Right atrium auricular region (tissue), 2 donors: ENCODE measurements around the gene METTL22. TPM values are rescaled to one million over a fixed set of nuclear protein-coding genes. Genes with fewer than 3 reads are reported as not detected.
"Not testable (repeated sequence)": the region's sequence is repeated elsewhere in the genome, so short reads cannot be mapped to it uniquely, and the experiment has no call there.

ENCODE experiments used
- DNase-seq: peaks from one replicate; pipeline ENCODE4 v3.0.0-alpha.2; 2019; ENCODE audit warnings: low spot score
- H3K27ac ChIP-seq, 2 donors: fragments of 200-600 bp; sonication (generic); 1 replicate in 1 of 2; 2 replicates in 1 of 2; pipeline ENCODE4 v1.5.1; 2016 to 2019
- H3K27me3 ChIP-seq, 2 donors: fragments of 200-600 bp; sonication (generic); one replicate each; pipeline versions ENCODE4 v1.5.1 to v1.6.0; 2017 to 2019
- H3K36me3 ChIP-seq: fragments of 200-600 bp; sonication (generic); one replicate; pipeline ENCODE4 v1.5.1; 2016
- H3K4me1 ChIP-seq, 2 donors: fragments of 200-600 bp; sonication (generic); one replicate each; pipeline versions ENCODE4 v1.5.1 to v1.6.0; 2017 to 2019
- H3K4me3 ChIP-seq, 2 donors: fragments of 200-600 bp; sonication (generic); 1 replicate in 1 of 2; 2 replicates in 1 of 2; pipeline ENCODE4 v1.5.1; 2017 to 2019; ENCODE audit warnings: mild to moderate bottlenecking in 1 of 2, moderate library complexity in 1 of 2
- H3K9me3 ChIP-seq, 2 donors: fragments of 200-600 bp; sonication (generic); one replicate each; pipeline ENCODE4 v1.5.1; 2019
- CTCF ChIP-seq, 2 donors: fragments of 200-600 bp; sonication (generic); IDR thresholded peaks; one replicate each; pipeline ENCODE4 v1.5.1; 2019; ENCODE audit warnings: antibody characterized with exemption in 2 of 2
- total RNA-seq, 2 donors: library from RNA; depleted of rRNA; stranded (reverse); fragments of >200 nt; gene quantifications; one replicate each; pipeline ENCODE4 v1.1.0, GENCODE V29; 2016

Gene METTL22
- total RNA-seq, 2 donors from 2014 or later: 10.0 to 24.3 TPM

- no peak for TF ChIP-seq CTCF (IDR thresholded peaks at IDR 0.05)
- Histone ChIP-seq H3K9me3 (no peaks in the 10 kb centered on the region), H3K36me3 (peaks cover 32% of the 10 kb centered on the region), H3K27ac (no peak overlapping the region), H3K4me1 (no peaks in the 10 kb centered on the region), H3K4me3 (no peak overlapping the region), H3K27me3 (no peaks in the 10 kb centered on the region)
- no peak for DNase-seq
These were observed 28.5 kb downstream of the METTL22 start for GRCh38 chr16:8649829-8650554.

DNA sequence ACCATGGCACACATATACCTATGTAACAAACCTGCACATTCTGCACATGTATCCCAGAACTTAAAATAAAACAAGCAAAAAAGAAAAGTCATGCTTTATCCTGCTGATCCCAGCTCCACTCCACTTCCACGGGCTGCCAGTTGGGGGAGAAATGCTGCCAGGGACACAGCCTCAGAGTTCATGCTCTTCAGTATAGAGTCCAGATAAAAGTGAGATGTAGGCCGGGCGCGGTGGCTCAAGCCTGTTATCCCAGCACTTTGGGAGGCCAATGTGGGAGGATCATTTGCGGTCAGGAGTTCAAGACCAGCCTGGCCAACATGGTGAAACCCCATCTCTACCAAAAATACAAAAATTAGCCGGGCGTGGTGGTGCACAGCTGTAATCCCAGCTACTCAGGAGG, 30.5 kb downstream of the METTL22 start:
- H3K9me3 ChIP-seq, H3K4me1 ChIP-seq, H3K4me3 ChIP-seq, DNase-seq, H3K27ac ChIP-seq, H3K27me3 ChIP-seq: not testable (repeated sequence)
- TF ChIP-seq CTCF (IDR thresholded peaks at IDR 0.05): peak in 1 of 2 donors; percentile 18
- H3K36me3 ChIP-seq: peaks cover 12% of the 10 kb centered on the region

DNA sequence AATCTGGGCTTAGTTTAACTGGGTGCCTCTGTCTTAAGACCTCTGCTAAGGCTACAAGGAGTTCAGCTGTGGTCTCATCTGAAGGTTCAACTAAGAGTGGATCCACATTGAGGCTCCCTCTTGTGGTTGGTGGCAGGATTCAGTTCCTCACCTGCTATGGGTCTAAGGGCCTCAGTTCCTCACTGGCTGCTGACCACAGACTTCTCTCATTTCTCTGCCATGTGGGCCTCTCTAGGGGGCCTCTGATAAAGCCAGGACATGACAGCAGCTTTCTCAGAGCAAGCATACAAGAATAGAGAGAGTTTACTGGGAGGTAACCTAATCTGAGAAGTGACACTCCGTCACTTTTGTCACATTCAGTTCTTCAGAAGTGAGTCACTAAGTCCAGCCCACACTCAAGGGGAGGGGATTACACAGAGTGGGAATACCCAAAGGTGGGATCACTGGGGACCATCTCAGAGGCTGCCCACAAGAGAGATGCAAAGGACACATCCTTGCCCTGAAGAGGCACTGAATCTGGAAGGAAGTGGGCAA, 33.8 kb downstream of the METTL22 start:
- no peak overlapping the region for H3K4me3 ChIP-seq
- H3K36me3 ChIP-seq: no peaks in the 10 kb centered on the region
- no peaks in the 10 kb centered on the region for H3K27me3 ChIP-seq
- DNase-seq: no peak
- H3K4me1 ChIP-seq: no peaks in the 10 kb centered on the region
- no peak overlapping the region for H3K27ac ChIP-seq
- H3K9me3 ChIP-seq: no peaks in the 10 kb centered on the region
- TF ChIP-seq CTCF (IDR thresholded peaks at IDR 0.05): peak in 1 of 2 donors; percentile 50

DNA sequence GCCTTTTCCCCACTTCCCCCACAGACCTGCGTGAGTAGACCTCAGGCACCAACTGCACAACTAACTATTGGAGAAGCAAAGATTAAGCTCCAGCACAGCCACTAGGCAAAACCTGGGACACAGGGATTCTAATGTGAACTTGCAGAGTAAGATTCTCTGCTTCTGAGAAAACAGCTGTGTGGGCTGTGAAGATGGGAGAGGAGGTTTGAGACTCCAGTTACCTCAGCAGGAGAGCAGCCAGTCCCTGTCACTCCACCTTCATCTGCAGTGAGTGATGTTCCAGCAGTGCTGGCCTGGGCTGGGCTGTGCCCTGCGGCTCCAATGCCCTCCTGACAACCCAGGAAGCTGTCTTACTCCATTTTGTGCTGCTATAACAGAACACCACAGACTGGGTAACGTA, 34.9 kb downstream of the METTL22 start:
- DNase-seq: no peak
- no peak overlapping the region for H3K27ac ChIP-seq
- no peaks in the 10 kb centered on the region for H3K9me3 ChIP-seq
- H3K36me3 ChIP-seq: no peaks in the 10 kb centered on the region
- H3K4me3 ChIP-seq: no peak overlapping the region
- TF ChIP-seq CTCF (IDR thresholded peaks at IDR 0.05): no peak
- H3K4me1 ChIP-seq: no peaks in the 10 kb centered on the region
- H3K27me3 ChIP-seq: no peaks in the 10 kb centered on the region

- H3K27ac ChIP-seq: no peak overlapping the region
- no peak overlapping the region for H3K4me3 ChIP-seq
- no peaks in the 10 kb centered on the region for H3K9me3 ChIP-seq
- H3K36me3 ChIP-seq: peaks cover 18% of the 10 kb centered on the region
- TF ChIP-seq CTCF (IDR thresholded peaks at IDR 0.05): peak; percentile 68
- peak; percentile 64 for DNase-seq
- H3K27me3 ChIP-seq: no peaks in the 10 kb centered on the region
- no peaks in the 10 kb centered on the region for H3K4me1 ChIP-seq
These were observed 39.4 kb downstream of the METTL22 start for GRCh38 chr16:8660841-8661301.
